ENCODE measurements around the gene TTC6. TPM values are rescaled to one million over a fixed set of nuclear protein-coding genes. Genes with fewer than 3 reads are reported as not detected.

Gene TTC6
- total RNA-seq, 1 donor from 2014 or later: not detected

- peaks cover 81% of the 10 kb centered on the region for H3K27me3 Mint-ChIP-seq (ENCODE audit: unreplicated experiment)
- H3K27ac Mint-ChIP-seq (ENCODE audit: unreplicated experiment): no peak overlapping the region
- no peaks in the 10 kb centered on the region for H3K9me3 Mint-ChIP-seq (ENCODE audit: unreplicated experiment)
Observed at GRCh38 chr14:37591941-37592481, 3.4 kb upstream of the TTC6 start.

GRCh38 chr14:37592482-37593408, 2.7 kb upstream of the TTC6 start:
- peaks cover 81% of the 10 kb centered on the region for H3K27me3 Mint-ChIP-seq (ENCODE audit: unreplicated experiment)
- DNase-seq (ENCODE audit: extremely low spot score, unreplicated experiment): no peak
- no peak overlapping the region for H3K27ac Mint-ChIP-seq (ENCODE audit: unreplicated experiment)
- no peaks in the 10 kb centered on the region for H3K36me3 Mint-ChIP-seq (ENCODE audit: unreplicated experiment)
- TF ChIP-seq CTCF (IDR thresholded peaks at IDR 0.05): no peak
- H3K4me3 Mint-ChIP-seq (ENCODE audit: unreplicated experiment): no peak overlapping the region
- no peaks in the 10 kb centered on the region for H3K9me3 Mint-ChIP-seq (ENCODE audit: unreplicated experiment)
- peaks cover 34% of the 10 kb centered on the region for H3K4me1 Mint-ChIP-seq (ENCODE audit: unreplicated experiment)

More at GRCh38 chr14:37591941-37592481, 3.4 kb upstream of the TTC6 start:
- no peak for TF ChIP-seq CTCF (IDR thresholded peaks at IDR 0.05)
- H3K4me3 Mint-ChIP-seq (ENCODE audit: unreplicated experiment): no peak overlapping the region
- DNase-seq (ENCODE audit: extremely low spot score, unreplicated experiment): no peak
- peaks cover 30% of the 10 kb centered on the region for H3K4me1 Mint-ChIP-seq (ENCODE audit: unreplicated experiment)
- H3K36me3 Mint-ChIP-seq (ENCODE audit: unreplicated experiment): no peaks in the 10 kb centered on the region

- Mint-ChIP-seq H3K27me3 (ENCODE audit: unreplicated experiment) (peaks cover 79% of the 10 kb centered on the region), H3K27ac (ENCODE audit: unreplicated experiment) (no peak overlapping the region), H3K4me3 (ENCODE audit: unreplicated experiment) (peak overlapping the region; percentile 81)
Observed at GRCh38 chr14:37593511-37594237, 1.8 kb upstream of the TTC6 start.

GRCh38 chr14:37594238-37594970, 1.0 kb upstream of the TTC6 start:
- no peak overlapping the region for H3K27ac Mint-ChIP-seq (ENCODE audit: unreplicated experiment)

More at GRCh38 chr14:37593511-37594237, 1.8 kb upstream of the TTC6 start:
- no peak for TF ChIP-seq CTCF (IDR thresholded peaks at IDR 0.05)
- no peaks in the 10 kb centered on the region for H3K9me3 Mint-ChIP-seq (ENCODE audit: unreplicated experiment)
- H3K36me3 Mint-ChIP-seq (ENCODE audit: unreplicated experiment): no peaks in the 10 kb centered on the region
- H3K4me1 Mint-ChIP-seq (ENCODE audit: unreplicated experiment): peaks cover 37% of the 10 kb centered on the region
- DNase-seq (ENCODE audit: extremely low spot score, unreplicated experiment): no peak

More at GRCh38 chr14:37594238-37594970, 1.0 kb upstream of the TTC6 start:
- TF ChIP-seq CTCF (IDR thresholded peaks at IDR 0.05): peak; percentile 93
- DNase-seq (ENCODE audit: extremely low spot score, unreplicated experiment): no peak
- Mint-ChIP-seq H3K9me3 (ENCODE audit: unreplicated experiment) (no peaks in the 10 kb centered on the region), H3K4me3 (ENCODE audit: unreplicated experiment) (peak overlapping the region; percentile 81), H3K27me3 (ENCODE audit: unreplicated experiment) (peaks cover 79% of the 10 kb centered on the region), H3K36me3 (ENCODE audit: unreplicated experiment) (no peaks in the 10 kb centered on the region), H3K4me1 (ENCODE audit: unreplicated experiment) (peaks cover 44% of the 10 kb centered on the region)
